Measurements from ENCODE around the gene VWA7.

VWA7 gene

GRCh38 chr6:31750411-31751022 is 26.6 kb downstream of the VWA7 start:
- no peak for DNase-seq

GRCh38 chr6:31749301-31750036 is 27.7 kb downstream of the VWA7 start:
- no peak for DNase-seq

DNA sequence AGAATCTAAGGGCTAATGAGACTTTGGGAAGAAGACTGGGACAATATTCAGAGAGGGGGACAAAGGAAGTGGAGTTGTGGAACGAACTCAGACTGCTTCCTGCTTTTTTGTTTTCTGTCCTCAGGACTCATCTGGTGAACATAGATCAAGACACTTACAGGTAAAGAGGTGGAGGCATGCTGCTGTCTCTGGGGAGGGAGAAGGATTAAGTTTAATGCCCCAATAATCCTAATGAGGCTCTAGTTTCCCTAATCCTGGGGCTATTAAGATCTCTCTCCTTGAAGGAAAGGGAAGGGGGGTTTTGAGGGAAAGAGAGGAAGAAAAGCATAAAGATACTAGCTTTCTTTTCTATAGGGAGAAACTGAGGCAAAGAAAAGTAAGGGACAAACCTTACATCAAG is 32.7 kb downstream of the VWA7 start:
- DNase-seq = no peak

DNA sequence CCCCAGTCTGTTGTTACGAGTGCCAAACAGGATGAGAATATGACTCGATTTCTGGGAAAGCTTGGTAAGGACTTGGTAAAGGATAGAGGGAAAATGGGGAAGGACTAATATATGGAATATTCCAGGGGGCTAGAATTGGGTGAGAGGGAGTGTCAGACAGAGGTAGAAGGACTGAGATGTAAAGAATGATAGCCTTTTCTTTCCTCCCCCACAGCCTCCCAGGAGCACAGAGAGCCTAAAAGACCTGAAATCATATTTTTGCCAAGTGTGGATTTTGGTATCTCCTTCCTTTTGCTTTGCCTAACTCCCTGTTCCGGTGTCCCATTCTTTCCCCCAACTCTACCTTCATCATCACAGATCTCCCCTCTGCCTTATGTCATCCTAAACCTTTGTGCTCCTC is 34.2 kb downstream of the VWA7 start:
- no peak for DNase-seq

GRCh38 chr6:31741815-31742214 is 35.3 kb downstream of the VWA7 start:
- DNase-seq = no peak

GRCh38 chr6:31740397-31741223 is 36.5 kb downstream of the VWA7 start:
- no peak for DNase-seq

- peak; percentile 100 for DNase-seq
These were observed 37.3 kb downstream of the VWA7 start, which contains the start of gene MSH5 for GRCh38 chr6:31739639-31740396. TSS of gene MSH5 (plus strand) at chr6:31740005. CDS start at chr6:31740467, 462 bp downstream.

DNA sequence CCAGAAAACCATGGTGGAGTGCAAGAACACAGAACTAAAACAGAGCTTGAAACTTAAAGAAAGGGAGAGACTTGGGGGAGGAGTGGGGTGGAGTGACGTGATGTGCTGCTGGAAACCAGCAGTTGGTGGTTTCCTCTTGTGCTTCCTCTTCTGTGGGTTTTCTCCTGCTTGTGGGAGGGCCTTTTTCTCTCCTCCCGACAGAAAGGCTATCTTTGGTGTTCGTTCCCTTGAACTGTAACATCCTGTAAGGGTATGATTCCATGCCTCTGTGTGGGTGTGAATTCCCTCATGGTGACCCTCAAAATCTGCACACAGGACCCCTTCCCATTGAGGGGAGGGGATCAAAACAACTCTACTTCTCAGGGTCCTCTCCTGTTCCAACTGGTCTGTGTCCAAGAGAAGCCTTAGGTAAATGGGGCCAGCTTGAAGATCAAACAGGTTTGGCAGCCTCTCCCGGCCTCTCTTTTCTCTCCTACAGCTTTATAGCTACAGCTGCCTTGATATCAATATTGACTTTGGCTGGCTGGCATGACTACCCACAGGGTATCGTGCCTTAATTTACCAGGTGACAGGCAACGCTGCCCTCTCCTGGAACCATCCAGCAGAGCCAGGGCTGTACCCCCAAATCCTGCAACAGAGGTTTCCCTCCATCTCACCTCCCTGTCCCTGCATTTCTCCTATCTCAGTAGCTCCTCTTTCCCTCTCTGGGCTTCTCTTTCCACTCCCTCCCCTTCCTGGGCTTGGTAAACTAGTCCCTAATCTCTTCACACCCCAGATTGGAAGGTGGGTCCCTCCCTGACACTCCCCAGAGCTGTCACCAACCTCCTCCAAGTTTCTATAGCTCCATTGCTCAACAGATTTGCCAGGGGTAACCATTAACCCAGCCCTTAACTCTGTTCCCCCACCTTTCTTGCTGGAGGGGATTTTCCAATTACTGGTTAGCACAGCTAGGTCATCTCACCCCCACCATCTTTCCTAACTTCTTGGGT is 38.8 kb downstream of the VWA7 start:
- DNase-seq = no peak

DNA sequence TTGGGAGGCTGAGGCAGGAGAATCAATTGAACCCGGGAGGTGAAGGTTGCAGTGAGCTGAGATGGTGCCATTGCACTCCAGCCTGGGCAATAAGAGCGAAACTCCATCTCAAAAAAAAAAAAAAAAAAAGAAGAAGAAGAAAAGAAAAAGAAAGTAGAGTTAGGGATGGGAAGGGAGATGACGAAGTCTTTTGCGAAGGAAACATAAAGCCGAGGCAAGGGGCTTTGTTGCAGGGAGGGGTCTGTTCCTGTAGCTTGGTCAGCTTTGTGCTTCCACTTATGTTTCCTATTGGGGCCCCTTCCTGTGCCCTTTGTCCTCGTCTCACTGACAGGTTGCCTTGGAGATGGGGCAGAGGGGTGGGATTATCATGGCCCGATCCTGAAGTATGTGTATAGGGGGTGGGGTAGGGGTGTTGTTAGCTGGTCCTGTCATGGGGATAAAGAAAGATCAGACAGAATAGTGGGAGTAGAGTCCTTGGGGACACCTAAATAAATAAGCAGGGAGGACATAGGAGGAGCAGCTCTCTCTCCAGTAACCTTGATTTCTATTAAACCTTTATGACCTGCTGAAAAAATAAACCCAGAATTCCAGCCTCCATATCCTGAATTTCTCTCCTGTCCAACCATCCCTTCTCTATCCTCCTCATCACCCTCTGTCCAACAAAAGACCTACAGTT is 39.7 kb downstream of the VWA7 start:
- no peak for DNase-seq

GRCh38 chr6:31736768-31737314 is 40.3 kb downstream of the VWA7 start:
- no peak for DNase-seq

GRCh38 chr6:31736021-31736767 is 40.9 kb downstream of the VWA7 start, which contains the start of gene CLIC1:
TSS of gene CLIC1 (minus strand) at chr6:31736530. CDS start at chr6:31736300, 230 bp downstream.
- peak; percentile 79 for DNase-seq

GRCh38 chr6:31734821-31735406 is 42.2 kb downstream of the VWA7 start:
- no peak for DNase-seq

GRCh38 chr6:31734247-31734820 is 42.8 kb downstream of the VWA7 start:
- no peak for DNase-seq

GRCh38 chr6:31733734-31734133 is 43.4 kb downstream of the VWA7 start:
- DNase-seq = no peak

DNA sequence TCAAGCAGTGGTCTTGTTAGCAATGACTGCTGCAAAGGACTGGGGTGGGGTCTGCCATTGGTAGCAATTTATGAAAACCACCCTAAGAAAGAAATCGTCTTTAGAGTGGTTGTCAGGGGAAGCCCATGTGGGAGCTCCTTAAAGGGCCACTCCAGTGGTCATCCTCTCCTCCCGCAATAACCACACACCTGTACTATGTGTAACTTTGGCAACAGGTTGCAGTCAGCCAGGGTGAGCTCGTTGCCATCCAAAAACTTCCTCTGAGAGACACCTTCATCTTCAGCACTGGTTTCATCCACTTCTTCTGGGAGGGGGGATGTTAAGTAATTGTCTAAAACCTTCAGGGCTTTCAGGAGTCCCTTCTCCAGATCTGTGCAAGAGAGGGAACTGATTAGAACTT is 45.1 kb downstream of the VWA7 start:
- no peak for DNase-seq

- DNase-seq = no peak
These were observed 46.5 kb downstream of the VWA7 start for GRCh38 chr6:31730631-31731086.

DNA sequence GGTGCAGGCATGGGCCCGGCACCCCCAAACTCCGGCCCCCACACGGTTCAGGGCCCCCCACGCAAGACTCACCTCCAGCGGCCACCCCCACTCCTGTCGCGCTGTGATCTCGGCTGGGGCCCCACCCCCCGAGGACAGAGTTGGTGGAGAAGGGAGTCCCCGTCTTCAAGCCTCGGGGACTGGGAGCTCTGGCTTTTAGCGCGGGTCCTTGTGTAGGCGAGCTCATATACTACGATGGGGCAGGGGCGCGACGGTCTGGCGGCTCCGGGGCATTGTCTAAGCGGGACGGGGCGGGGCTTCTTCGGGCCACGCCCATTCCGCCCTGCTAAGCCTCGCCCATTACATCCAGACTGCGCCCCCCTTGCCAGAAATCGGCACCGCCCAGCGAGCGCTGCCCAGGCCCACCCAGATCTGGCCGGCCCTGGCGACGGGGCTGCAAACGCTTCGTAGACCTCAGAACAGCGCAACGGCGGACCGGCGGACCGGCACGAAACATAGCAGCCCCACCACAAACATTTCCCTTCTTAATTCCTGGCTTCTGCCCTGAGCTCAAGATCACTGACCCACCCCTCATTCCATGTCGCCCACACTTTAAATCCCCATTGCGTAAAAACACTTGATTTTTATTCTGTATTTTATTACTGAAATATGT is 47.0 kb downstream of the VWA7 start:
- DNase-seq = peak; percentile 35

- DNase-seq = peak; percentile 77
These were observed 47.6 kb downstream of the VWA7 start for GRCh38 chr6:31729515-31729978.

Measured in NCI-H2171 treated with DMSO at 0.1 percent for 48 hours (cell line).